Putamen (tissue), 1 donor: Measurements from ENCODE around the gene NUP160.
"Not testable (repeated sequence)": the region's sequence is repeated elsewhere in the genome, so short reads cannot be mapped to it uniquely, and the experiment has no call there.

Experiments
- DNase-seq: peaks from one replicate; pipeline ENCODE4 v3.0.0-alpha.2; 2016; ENCODE audit warnings: low spot score

NUP160 gene

GRCh38 chr11:47788181-47788580 is 60.0 kb downstream of the NUP160 start:
- DNase-seq = no peak

DNA sequence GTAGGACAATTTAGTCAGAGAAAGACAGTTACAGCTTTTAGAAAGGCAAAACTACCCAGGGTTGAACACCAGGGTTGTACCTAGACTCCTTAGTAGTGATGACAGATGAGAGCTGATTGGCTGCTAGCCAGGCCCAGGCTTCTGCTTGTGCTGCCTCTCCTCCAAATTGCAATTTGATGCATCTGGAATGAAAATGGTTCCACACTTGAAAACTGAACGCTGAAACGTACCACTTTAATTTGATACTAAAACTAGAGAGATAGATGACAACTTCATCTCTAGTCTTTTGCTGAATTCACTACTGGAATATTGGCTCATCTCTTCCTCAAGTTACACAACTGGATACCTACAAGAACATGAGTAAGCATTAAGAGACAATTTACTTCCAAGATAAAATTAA is 61.8 kb downstream of the NUP160 start:
- DNase-seq = no peak

DNA sequence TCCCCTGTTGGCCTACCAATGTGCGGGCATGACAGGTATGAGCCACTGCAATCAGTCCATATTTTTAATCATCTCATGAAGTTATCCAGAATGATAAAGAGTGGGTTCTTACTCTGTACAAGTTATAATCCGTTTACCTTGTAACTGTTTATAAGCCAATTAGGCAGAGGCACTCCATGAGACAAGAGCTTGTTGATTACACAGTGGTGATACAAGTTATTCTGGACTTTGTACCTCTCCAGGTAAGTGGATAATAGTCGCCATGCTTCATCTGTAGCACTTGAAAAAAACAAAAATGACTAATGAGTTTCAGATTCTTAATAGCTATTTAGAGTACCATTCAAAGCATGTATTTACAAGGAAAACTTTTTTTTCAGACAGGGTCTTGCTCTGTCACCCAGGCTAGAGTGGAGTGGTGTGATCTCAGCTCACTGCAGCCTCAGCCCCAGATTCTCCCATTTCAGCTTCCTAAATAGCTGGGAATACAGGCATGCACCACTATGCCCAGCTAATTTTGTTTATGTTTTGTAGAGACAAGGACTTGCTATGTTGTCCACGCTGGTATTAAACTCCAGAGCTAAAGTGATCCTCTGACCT is 63.3 kb downstream of the NUP160 start:
- DNase-seq = no peak

GRCh38 chr11:47783087-47783610 is 65.0 kb downstream of the NUP160 start:
- no peak for DNase-seq

GRCh38 chr11:47778878-47779483 is 69.2 kb downstream of the NUP160 start:
- no peak for DNase-seq

DNA sequence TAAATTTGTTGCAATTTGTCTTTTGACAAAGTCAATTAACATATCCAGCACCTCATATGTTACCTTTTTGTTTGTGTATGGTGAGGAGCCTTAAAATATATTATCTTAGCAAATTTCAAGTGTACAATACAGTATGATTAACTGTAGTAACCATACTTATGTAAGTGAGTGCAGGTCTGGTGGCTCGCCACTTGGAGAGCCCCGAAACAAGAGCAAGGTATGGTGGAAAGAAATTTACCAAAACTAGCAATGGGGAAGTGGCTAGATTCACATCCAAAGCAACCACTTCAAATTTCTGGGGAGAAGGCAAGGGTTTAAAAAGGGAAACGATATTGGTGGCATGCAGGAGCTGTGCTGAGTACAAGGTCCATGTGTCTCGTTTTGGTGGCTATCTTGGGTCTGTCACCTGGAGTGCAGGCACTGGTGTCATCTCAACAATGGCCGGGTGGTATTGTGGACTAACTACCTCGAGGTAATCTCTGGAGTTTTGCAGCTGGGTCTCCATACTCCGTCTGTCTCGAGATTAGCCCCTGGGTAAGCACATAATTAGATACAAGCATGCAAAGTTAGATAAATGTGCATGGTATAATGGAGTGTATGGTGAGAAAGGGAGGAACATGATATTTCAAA is 72.8 kb downstream of the NUP160 start:
- no peak for DNase-seq

- DNase-seq = no peak
Observed at GRCh38 chr11:47773882-47774281, 74.3 kb downstream of the NUP160 start.

DNA sequence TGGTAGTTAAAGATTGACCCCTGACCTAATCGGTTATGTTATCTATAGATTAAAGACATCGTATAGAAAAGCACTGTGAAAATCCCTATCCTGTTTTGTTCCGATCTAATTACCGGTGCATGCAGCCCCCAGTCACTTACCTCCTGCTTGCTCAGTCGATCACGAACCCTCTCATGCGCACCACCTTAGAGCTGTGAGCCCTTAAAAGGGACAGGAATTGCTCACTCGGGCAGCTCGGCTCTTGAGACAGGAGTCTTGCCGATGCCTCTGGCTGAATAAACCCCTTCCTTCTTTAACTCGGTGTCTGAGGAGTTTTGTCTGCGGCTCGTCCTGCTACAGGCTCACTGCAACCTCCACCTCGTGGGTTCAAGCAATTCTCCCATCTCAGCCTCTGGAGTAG is 78.6 kb downstream of the NUP160 start:
- DNase-seq = not testable (repeated sequence)

- DNase-seq = peak; percentile 84
Observed at GRCh38 chr11:47768101-47768612, 80.0 kb downstream of the NUP160 start.

DNA sequence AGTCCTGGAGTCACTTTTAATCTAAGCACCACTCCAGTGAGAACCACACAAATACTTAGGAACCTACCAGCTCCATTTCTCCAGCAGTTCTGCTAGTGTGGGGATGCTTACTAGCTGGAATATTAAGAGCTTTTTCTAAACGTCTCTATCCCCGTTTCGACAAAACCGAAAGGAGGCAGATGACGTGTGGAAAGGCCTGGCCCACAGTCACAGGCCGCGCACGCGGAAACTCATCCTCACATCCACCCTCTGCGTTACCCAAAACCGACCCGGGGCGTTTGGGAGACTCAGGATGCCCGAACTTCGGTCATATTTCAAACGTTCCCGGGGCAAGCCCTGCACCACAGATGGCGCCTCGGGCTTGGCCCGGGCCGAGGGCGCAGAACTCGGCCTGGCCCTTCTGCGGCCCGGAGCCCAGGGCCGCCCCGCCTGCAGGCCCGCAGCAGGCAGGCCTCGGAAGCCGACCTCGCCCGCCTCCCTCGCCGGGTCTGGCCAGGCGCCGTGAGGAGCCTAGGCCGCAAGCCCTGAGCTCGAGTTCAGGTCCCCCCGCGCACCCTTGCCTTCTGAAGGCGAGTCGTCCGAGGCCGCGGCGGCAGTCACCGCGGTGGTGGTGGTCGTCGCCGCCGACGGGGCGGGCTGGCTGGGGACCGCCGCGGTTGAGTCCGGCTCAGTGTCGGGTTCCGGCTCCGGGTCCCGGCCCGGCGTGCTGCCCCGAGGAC is 81.5 kb downstream of the NUP160 start:
- peak; percentile 71 for DNase-seq

- DNase-seq = no peak
Observed at GRCh38 chr11:47765086-47765485, 83.1 kb downstream of the NUP160 start.

DNA sequence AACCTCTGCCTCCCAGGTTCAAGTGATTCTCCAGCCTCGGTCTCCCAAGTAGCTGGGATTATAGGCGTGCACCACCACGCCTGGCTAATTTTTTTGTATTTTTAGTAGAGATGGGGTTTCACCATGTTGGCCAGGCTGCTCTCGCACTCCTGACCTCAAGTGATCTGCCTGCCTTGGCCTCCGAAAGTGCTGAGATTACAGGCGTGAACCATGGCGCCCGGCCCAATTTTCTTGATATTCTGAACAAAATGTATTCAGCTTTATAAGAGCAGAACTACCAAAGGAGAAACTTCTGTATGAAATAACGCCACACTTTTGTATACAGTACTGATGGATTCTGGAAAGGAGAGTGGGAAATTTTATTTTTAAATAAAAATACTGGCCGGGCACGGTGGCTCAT is 88.9 kb downstream of the NUP160 start:
- DNase-seq = not testable (repeated sequence)

DNA sequence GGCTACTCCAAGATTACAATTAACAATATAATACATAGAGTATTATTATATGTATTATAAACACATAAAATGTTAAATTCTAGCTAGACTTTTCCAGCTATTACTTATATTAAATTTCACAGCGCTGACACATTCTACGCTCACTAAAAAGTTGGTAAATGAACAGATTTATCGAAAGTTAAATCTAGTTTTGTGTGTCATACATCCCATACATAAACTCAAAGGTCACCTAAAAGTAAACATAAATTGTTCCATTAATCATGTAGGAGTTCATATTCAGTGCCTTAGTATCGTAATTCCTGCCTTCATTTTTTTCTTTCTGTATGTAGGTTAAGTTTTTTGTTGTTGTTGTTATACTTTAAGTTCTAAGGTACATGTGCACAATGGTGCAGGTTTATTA is 91.9 kb downstream of the NUP160 start:
- no peak for DNase-seq

DNA sequence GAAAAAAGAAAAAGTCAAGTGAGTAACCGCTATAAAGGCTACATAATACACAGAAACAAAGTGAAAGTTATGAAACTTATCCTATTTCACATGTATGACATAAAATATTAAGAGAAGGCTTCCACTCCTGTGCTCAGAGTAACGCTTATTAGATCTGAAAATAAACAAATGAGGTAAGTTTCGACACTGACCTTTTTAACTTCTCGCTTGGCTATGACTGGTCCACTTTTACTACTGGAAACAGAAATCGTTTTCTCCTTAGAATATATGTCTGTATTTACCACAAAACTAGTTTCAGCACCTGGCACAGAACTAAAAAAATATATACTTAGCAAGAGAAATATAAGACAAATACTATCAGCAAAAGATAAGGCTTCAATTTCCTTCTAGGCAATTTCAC is 97.4 kb downstream of the NUP160 start:
- DNase-seq = no peak

DNA sequence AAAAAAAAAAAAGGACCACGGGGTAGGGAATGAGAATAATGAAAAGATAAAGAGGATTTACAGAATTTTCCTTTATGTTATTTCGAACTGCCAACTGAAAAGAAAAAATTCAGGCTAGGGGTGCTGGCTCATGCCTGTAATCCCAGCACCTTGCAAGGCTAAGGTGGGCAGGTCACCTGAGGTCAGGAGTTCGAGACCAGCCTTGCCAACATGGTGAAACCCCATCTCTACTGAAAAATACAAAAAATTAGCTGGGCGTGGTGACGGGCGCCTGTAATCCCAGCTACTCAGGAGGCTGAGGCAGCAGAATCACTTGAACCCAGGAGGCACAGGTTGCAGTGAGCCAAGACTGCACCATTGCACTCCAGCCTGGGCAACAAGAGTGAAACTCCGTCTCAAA is 105.7 kb downstream of the NUP160 start:
- not testable (repeated sequence) for DNase-seq

DNA sequence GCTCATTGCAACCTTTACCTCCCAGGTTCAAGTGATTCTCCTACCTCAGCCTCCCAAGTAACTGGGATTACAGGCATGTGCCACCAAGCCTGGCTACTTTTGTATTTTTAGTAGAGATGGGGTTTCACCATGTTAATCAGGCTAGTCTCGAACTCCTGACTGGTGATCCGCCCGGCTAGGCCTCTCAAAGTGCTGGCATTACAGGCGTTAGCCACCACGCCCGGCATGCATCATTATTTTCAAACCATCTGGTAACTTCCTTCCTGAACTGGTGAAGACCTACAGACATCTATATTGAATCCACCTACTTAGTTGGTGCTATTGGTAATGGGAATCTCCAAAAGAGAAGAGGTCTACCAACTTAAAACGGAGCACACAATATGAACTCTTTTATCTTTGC is 110.3 kb downstream of the NUP160 start:
- not testable (repeated sequence) for DNase-seq

DNA sequence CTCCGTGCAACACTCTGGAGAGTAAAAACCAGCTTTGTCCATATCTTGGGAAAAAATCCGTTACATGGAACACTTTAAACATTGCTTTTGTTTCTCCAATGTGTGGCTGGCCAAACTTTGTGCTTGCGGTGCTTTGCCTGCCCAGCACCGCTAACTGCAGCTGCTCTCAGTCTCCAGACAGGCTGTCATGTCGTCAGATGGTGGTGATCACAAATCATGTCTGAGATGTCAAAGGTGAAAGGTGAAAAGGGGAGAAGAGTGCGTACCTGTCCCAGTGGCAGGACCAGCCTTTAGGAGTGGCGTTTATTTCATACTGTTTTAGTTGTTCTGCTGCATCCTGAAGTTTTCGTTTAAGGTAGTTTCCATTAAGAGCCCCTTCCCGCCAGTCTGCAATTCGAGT is 115.9 kb downstream of the NUP160 start:
- DNase-seq = no peak

DNA sequence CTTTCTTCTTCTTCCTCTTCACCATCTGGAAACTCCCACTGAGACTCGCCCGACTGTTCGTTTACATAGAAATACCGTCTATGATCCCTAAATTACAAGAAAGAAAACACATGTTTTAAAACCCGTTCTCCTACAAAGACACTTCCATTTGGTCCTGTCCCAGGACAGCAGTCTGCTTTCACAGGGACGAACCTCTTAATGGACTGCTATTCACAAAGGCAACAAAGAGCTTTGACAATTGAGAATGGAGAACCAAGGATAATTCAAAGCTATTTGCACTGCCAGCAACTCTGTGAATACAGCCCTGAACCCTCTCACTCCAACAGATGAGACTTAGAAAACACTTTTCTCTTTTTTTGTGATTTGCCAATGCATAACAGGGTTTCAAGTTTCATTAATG is 116.7 kb downstream of the NUP160 start:
- no peak for DNase-seq
